Measurements from ENCODE around the gene LDLRAD4. TPM values are rescaled to one million over a fixed set of nuclear protein-coding genes. Genes with fewer than 3 reads are reported as not detected.

LDLRAD4 gene
- total RNA-seq, 1 experiment from 2014 or later = 1.7 TPM

DNA sequence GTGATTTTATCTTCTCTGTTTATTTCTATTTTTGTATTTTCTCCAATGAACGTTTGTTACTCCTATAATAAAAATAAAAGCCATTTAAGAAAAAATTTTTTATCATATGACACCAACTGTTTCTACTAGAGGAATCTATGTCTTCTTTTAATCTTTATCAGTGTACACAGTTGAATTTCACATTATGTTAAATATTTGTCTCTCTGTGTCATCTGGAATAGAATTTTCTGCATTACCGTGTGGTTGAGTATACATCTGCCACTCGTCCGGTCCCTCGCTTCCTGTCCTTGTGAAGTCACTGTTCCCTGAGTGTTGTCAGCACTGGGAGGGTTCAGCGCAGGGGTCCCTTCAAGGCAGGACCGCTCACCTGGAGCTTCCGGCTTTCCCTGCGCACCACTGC lies 99.2 kb downstream of the LDLRAD4 start:
- Histone ChIP-seq H4K20me1 (ENCODE audit: insufficient read depth) (no peaks in the 10 kb centered on the region; the same call in 1 of the 2 replicates), H3K27me3 (ENCODE audit: insufficient read depth, low read depth) (peaks cover 64% of the 10 kb centered on the region), H3K27ac (no peak overlapping the region), H3K9me2 (ENCODE audit: insufficient read depth) (no peaks in the 10 kb centered on the region), H3K9me3 (ENCODE audit: insufficient read depth, low read depth) (no peaks in the 10 kb centered on the region; the same call in 1 of the 2 replicates), H3F3A (ENCODE audit: insufficient read depth, low read depth) (no peaks in the 10 kb centered on the region), H2AFZ (no peak overlapping the region), H3K4me3 (no peak overlapping the region), H3K36me3 (ENCODE audit: low read depth) (no peaks in the 10 kb centered on the region), H3K4me2 (no peak overlapping the region), H3K79me2 (ENCODE audit: low read depth) (no peaks in the 10 kb centered on the region), H3K4me1 (replicated peaks; ENCODE audit: insufficient read depth) (no peaks in the 10 kb centered on the region)
- TF ChIP-seq, protein P1, sequence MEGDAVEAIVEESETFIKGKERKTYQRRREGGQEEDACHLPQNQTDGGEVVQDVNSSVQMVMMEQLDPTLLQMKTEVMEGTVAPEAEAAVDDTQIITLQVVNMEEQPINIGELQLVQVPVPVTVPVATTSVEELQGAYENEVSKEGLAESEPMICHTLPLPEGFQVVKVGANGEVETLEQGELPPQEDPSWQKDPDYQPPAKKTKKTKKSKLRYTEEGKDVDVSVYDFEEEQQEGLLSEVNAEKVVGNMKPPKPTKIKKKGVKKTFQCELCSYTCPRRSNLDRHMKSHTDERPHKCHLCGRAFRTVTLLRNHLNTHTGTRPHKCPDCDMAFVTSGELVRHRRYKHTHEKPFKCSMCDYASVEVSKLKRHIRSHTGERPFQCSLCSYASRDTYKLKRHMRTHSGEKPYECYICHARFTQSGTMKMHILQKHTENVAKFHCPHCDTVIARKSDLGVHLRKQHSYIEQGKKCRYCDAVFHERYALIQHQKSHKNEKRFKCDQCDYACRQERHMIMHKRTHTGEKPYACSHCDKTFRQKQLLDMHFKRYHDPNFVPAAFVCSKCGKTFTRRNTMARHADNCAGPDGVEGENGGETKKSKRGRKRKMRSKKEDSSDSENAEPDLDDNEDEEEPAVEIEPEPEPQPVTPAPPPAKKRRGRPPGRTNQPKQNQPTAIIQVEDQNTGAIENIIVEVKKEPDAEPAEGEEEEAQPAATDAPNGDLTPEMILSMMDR (conservative IDR thresholded peaks at IDR 0.05) = no peak
- no peak for TF ChIP-seq EZH2 (IDR thresholded peaks at IDR 0.05; ENCODE audit: low read depth)
- DNase-seq = no peak
- ChIA-PET CTCF (no interaction called here), POLR2A (ENCODE audit: unreplicated experiment) (no interaction called here)
- intact Hi-C loops (cut with micrococcal nuclease; ENCODE audit: unreplicated experiment) = no loop called here
- BruUV-seq (replicated peaks) = no TSS peak

DNA sequence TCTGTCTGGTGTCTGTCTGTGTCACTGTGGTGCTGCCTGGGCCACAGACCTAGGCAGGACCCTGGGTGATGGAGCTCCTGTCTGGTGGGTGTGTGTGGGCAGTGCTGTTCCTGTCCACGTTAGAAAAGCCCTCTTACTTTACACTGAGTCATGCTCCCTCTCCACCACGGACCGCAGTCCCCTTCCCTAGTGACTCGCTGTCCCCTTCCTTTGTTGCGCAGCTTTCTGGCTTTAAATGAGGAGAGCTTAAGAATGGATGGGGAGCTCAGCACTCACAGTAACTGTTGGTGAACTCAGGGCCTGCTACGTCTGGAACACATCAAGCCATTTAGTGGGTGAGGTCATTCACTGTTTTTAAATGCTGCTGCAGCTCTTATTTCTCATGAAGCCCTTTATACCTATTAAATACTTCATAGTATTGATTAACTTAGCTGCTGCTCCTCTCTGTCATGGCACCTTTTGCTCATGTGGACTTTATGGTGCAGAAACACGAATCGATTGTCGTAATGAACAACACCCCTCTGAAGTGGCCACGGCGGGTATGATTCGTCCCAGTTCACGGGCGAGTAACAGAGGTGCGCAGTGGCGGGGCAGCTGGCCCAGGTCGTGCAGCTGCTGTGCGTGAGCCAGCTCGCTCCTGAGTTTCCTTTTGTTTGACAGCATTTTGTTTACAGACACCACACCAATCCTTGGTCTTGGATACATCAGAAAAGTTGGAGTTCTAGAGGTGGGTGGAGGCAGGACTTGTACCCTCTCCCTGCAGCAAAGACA lies 100.4 kb downstream of the LDLRAD4 start:
- CTCF ChIA-PET = no interaction called here
- intact Hi-C loops (cut with micrococcal nuclease; ENCODE audit: unreplicated experiment) = no loop called here

DNA sequence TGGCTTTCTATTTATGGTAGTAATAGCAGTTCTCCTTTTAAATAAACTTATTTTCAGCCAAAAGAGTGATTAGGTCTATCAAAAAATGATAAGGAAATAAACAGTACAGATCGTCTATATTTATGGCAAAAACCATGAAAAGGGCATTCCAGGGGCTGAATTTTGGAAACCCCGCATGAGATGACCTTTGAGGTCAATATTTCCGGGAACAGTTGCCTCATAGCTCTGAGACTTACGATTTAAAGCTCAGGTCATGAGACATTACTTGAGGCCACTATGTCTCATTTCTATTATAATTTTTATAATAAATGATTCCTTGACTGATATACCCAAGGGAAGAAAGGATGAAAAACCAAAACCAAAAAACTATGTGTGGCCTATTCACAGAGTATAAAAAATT lies 101.1 kb downstream of the LDLRAD4 start:
- Histone ChIP-seq H3F3A (ENCODE audit: insufficient read depth, low read depth) (no peaks in the 10 kb centered on the region), H3K9me2 (ENCODE audit: insufficient read depth) (no peaks in the 10 kb centered on the region), H3K27ac (no peak overlapping the region), H3K27me3 (ENCODE audit: insufficient read depth, low read depth) (peaks cover 57% of the 10 kb centered on the region), H2AFZ (no peak overlapping the region), H3K79me2 (ENCODE audit: low read depth) (no peaks in the 10 kb centered on the region), H3K36me3 (ENCODE audit: low read depth) (no peaks in the 10 kb centered on the region), H3K4me3 (no peak overlapping the region), H4K20me1 (ENCODE audit: insufficient read depth) (no peaks in the 10 kb centered on the region), H3K9me3 (ENCODE audit: insufficient read depth, low read depth) (no peaks in the 10 kb centered on the region), H3K4me1 (replicated peaks; ENCODE audit: insufficient read depth) (no peaks in the 10 kb centered on the region), H3K4me2 (no peak overlapping the region)
- intact Hi-C loops (cut with micrococcal nuclease; ENCODE audit: unreplicated experiment) = no loop called here
- ChIA-PET CTCF (no interaction called here), POLR2A (ENCODE audit: unreplicated experiment) (no interaction called here)
- no TSS peak for BruUV-seq (replicated peaks)
- TF ChIP-seq, protein P1 (conservative IDR thresholded peaks at IDR 0.05) = no peak
- TF ChIP-seq EZH2 (IDR thresholded peaks at IDR 0.05; ENCODE audit: low read depth) = no peak
- DNase-seq = no peak

More for the DNA sequence above, 100.4 kb downstream of the LDLRAD4 start:
- H3K4me2 ChIP-seq = no peak overlapping the region
- no peaks in the 10 kb centered on the region for H3K79me2 ChIP-seq (ENCODE audit: low read depth)
- POLR2A ChIA-PET (ENCODE audit: unreplicated experiment) = no interaction called here
- H3K27ac ChIP-seq = no peak overlapping the region
- no peaks in the 10 kb centered on the region; the same call in 1 of the 2 replicates for H3K9me3 ChIP-seq (ENCODE audit: insufficient read depth, low read depth)
- H4K20me1 ChIP-seq (ENCODE audit: insufficient read depth) = no peaks in the 10 kb centered on the region
- H3K27me3 ChIP-seq (ENCODE audit: insufficient read depth, low read depth) = peaks cover 59% of the 10 kb centered on the region
- no peaks in the 10 kb centered on the region for H3K4me1 ChIP-seq (replicated peaks; ENCODE audit: insufficient read depth)
- no peak for TF ChIP-seq EZH2 (IDR thresholded peaks at IDR 0.05; ENCODE audit: low read depth)
- TF ChIP-seq, protein P1 (conservative IDR thresholded peaks at IDR 0.05) = no peak
- H2AFZ ChIP-seq = no peak overlapping the region
- DNase-seq = no peak
- no peaks in the 10 kb centered on the region for H3K9me2 ChIP-seq (ENCODE audit: insufficient read depth)
- BruUV-seq (replicated peaks) = no TSS peak
- no peaks in the 10 kb centered on the region for H3K36me3 ChIP-seq (ENCODE audit: low read depth)
- no peaks in the 10 kb centered on the region for H3F3A ChIP-seq (ENCODE audit: insufficient read depth, low read depth)
- H3K4me3 ChIP-seq = no peak overlapping the region

All from PC-9 (cell line).